Activated CD8-positive, alpha-beta memory T cell treated with anti-CD3 and anti-CD28 coated beads for 48 hours (primary cell): ENCODE data around the gene PRSS50.

ENCODE experiments used
- DNase-seq, 3 experiments: peaks; one replicate each; pipeline ENCODE4 v3.0.0-alpha.2; 2020; ENCODE audit warnings: low read depth in 2 of 3, low spot score in 2 of 3

Gene PRSS50

DNA sequence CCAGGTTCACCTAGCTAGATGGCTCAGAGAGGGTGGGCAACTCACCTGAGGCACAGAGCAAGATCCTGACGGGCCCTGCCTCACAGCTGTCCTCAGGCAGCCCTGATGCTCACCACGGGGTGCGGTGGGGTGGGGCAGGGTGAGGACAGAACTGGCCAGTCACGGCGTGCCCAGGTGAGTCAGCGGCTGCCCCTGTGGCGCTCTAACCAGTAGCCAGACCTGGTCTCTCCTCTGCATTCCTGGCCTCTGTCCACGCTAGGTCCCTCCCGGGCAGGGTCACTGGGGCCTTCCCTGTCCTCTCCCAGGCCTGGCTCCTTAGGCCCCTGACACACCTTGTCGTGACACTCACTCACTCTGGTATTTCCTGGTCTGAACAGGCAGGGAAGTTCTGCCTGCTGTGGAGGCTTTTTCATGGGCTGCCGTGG lies 25.1 kb downstream of the PRSS50 start:
- DNase-seq, result no peak

DNA sequence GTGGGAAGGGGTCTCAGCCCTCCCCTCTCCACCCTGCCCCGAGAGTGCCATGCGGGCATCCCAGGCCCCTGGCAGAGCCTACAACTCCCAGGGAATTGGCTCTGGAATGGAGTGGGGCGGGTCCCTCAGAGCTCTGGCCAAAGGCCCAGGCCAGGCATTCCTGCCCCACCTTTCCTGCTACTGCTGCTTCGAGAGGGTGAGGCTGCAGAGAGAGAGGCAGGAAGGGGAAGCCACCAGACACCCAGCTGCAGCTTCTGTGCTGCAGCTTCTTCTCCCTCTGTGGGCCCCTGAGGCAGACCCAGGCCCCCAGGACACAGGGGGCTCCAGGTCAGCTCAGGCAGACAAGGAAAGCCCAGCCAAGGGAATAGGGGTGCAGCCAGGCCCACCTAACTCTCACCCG lies 26.9 kb downstream of the PRSS50 start:
- no peak for DNase-seq

DNA sequence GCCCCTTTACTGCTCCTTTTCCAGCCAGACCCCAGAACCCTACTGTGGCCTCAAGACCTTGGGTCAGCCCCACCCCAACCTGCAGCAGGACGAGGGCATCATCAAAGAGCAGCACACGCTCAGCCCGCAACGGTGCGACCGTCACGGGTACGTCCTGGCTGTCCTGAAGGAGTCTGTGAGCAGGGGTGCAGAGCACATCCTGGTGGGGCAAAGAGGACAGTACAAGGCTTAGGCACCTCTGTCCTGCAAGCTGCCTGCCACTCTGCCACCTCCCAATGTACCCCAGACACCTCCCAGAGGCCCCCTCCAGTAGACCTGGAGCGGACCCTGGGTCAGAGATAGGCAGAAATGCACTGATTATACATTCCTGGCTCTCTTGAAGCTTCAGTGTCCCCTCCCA lies 32.2 kb downstream of the PRSS50 start:
- no peak for DNase-seq

DNA sequence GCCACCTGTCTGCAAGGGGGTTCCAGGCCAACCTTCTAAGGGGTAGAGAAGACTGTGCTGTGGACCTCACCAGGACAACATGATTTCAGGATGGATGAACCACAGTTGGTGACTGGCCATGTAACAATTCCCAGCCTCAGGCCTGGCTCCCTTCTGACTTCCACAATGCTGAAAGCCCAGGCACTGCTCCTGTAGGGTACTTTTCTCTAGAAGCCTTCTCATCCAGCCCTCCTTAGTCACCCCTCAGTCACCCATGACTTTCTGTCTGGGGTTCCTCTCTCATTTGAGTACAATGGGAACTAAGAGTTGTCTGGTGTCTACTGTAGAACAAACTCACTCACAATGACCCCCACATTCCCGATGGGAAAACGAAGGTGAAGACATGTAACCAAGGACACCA lies 32.8 kb downstream of the PRSS50 start:
- DNase-seq, result no peak

DNA sequence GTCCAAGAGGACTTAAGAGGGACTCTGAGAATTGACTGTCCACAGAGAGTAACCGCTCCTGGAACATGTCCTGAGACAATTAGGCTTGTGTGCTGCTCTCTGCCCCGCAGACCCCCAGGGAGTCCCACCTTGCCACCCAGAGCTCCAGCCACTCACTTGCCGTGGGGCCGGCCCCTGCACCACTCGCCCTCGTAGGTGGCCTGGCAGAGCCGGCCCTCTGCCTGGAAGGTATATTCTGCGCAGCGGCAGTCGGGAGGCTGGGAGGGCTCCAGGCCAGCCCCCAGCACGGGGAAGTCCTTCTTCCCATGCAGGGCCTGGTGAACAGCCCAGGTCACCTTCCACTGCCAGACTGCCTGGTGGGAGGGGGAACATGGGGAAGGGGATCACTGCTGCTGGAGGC lies 34.7 kb downstream of the PRSS50 start:
- no peak for DNase-seq

DNA sequence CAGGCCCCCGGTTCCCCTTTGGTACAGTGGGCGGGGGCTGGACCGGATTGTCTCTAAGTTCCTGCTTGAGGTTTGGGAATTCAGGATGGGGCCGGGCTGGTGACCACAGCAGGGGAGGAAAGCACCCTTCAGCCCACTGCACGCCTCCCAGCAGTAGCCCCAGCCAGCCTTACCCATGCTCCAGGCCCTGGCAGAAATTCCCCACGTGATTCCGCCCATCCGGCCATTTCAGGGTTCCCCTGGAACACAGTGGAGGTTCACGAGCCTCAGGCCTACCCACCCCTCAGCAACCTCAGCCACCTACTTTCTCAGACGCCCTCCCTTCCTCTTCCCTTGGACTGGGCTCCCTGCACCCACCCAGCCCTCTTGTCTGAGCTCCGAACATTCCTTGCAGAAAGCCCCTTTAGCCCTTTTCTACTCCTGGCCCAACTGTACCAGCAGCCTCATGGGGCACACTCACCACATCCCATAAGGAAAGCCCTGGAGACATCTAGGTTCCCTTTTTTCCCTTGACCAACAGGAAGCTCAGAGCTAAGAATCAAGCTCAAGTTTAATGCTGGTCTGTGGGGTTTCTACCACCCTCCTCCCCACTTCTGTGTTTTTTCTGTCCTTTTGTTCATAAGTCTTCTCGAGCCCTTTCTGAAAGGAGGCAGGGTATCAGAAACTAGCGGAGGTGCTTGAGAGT lies 35.7 kb downstream of the PRSS50 start:
- DNase-seq, result no peak

DNA sequence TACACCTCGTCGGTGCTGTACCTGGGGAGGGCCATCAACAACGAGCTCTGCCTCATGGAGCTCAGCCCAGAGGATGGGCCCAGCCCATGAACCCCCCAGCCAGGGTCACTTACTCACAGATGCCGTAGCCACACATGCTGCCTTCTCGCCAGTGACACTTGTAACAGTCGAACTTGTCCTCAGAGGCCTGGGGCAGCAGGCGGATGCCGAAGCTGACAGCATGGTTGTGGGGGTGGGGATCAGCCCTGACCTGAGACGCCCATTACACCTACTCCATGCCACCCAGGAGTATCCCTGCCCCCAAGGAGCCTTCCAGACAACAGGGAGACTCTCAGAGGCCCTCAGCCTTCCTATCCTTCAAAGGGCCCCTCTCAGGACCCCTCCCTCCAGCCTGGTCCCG lies 36.3 kb downstream of the PRSS50 start:
- DNase-seq, result no peak

DNA sequence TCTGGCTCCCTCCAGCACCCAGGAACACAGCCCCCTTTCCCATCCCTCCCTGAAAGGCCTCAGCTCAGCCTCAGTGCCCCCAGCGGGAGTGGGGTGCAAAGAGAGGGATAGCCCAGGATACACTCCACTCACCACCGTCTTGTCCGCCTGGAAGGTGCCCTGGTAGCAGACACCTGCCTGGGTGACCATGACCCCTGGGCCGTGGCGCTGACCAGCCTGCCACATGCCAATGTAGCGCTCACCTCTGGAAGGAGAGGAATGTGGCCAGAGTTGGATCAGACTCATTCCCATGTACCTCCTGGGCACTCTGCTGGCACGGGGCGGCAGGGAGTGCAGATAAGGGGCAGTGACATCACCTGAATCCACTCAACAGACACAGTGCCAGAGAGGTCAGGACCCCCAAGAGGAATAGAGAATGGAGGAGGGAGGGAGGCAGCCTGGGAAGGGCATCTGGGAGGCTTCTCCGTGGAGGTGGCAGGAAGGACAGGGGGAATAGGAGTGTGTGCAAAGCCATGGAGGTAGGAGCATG lies 37.3 kb downstream of the PRSS50 start:
- DNase-seq, result no peak

DNA sequence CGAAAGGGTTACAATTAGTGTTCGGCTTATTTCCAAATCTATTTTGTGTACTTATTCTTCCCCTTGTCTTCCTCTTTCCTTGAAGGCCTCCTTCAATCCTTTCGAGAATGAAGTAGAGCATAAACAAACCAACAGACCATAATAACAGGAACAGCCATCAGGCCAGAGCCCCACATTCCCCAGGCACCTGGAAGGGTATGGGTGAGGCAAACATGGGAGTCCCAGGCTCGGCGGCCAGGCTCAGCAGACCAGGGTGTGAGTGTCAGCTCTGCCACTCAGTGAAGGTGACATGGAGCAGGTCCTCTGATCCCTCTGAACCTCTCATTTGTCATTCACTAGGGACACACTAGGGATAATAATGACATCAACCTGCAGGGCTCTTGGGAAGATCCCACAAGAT lies 38.0 kb downstream of the PRSS50 start:
- DNase-seq, result no peak

DNA sequence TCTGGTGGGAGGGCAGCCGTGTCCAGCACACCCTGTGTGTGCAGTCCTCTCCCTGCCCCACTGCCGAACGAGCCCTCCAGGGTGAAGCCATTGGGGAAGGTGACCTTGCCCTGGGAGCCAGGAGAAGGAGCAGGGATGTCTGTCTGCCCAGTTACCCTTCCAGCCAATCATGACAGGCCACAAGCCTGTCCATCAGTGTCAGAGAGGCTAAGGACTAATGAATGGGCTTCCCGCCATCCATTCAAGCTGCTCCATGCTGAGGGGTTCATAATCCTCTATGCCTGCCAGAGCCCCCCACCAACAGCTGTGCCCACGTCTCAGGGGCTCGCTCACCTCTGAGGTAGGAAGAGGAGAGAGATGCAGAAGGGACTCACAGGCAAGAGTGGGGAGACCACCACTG lies 39.4 kb downstream of the PRSS50 start:
- DNase-seq, result no peak

DNA sequence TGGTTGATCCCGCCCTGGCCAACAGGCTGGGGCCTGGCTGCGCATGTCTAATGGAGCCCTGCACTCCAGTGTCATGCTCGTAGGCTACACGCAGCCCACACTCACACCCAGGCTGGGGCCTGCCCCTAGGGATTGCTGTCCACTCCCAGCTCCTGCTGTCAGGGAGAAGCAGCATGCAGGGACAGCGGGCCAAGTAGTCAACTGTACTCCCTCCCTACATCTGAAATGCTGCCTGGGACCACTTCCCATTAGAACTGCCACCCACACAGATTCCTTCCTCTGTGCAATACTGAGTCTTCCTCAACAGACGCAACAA lies 40.3 kb downstream of the PRSS50 start:
- no peak for DNase-seq

DNA sequence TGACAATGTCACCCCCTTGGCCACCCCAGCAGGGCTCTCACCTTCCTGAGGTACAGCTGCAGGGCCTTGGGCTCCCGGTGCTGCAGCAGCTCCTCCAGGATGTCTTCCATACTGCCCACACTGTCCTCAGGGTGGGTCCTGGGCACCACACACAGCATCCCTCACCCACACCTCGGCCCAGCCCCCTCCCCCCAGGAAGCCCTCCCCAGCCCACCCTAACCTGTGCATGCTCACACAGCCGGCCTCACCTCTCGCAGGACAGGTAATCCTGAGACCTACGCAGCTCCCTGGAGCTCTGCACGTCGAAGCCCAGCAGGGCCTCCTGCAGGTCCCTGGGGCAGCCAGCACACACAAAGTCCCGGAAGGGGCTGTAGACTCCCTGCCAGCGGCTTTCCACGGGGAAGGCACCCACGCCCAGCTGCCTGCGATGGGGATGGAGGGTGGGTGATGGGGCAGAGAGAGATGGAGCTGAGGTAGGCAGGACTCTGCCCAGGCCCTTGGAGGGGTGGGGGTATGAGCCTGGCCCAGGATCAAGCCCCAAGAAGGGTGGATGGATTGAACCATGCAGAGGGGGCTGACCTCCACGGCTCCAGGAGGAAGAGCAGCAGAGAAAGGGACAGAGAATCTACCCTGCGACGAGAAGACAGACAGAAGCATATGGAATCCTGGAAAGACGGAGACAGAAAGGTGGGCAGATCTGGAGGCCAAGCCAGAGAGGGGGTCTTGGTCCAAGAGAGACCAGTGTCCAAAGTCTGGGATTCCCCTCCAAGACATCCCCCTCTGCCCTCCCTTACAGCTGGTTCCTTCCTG lies 40.9 kb downstream of the PRSS50 start:
- no peak for DNase-seq

DNA sequence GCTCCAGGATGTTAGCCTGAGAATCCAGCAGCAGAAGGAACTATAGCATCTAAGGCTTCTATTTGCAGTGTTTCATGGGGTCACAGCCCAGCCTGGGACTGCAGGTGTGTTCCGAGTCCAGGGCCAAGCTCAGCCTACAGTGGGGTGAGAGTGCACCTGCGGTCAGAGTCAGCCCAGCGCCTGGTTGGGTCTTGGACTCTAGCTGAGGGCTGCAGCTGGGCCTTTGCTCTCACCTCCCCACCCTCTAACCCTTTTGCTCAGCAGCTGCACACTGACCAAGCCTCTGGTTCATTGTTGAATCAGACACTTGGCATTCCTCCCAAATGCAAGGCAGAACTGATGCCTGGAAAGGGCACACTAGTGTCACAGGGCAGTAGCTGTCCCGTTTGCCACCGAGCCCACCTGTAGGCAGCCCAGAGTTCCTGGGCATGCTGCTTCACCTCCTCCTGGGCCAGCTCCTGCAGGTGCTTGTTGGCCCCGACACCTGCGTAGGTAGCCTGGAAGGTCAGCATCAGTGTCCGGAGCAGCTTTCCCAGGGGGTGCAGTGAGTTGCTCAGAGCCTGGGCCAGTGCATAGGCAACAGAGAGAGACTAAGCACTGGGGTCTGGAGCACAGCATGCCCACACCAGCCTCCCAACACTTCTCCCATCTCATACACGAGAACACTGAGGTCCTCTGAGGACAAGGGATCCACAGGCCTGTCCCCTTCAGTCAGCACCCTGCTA lies 41.7 kb downstream of the PRSS50 start:
- DNase-seq, result no peak

DNA sequence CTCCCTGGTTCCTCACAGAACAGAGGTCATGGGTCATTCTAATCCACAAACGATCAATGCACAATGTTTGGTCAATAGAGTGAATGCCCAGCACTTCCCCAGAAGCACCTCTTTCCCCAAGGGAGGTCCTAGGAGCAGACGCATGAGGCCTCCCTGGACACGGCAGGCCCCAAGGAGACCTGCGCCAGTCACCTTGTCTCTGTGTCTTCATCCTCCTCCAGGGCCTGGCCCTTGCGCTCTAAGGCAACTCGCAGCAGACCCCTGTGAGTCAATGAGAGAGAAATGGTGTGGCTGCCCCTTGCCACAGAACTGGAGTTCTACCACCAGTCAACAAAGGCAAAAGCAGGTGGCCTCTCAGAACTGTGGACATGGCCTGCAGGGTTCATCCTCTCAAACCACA lies 42.2 kb downstream of the PRSS50 start:
- DNase-seq, result no peak

DNA sequence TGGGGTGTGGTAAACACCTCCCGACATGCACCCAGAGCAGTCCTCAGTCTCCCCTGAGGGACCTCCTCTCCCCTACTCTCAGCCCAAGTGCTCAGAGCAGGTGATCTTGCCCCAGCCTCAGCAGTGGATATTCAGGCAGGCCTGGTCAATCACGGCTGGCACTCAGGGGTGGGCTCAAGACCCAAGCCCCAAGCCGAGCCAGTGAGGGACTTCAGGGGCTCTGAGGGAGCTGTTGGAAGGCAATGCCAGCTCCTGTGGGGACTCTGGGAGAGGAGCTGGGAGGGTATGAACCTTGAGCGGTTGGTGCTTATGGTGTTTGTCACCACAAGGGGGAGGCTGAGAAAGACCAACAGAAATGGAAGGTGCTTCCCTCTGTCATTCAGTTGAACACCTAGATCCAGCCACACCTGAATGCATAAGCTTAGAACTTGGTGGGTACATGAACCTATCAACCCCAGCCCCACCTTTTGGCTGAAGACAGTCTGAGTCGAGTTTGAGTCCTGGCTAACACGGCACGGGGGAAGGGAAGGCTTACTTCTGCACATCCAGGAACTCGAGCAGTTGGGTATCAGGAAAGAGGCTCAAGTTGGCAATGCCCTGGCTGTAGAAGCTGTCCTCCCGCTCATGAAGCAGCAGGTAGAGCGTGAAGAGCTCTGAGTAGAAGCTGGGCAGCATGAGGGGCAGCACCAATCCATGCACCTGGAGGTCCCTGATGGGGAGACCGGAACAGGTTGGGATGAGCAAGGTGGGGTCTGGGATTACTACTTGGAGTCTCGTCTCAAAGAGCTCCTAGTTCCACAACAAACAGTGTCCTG lies 43.4 kb downstream of the PRSS50 start:
- DNase-seq, result no peak

DNA sequence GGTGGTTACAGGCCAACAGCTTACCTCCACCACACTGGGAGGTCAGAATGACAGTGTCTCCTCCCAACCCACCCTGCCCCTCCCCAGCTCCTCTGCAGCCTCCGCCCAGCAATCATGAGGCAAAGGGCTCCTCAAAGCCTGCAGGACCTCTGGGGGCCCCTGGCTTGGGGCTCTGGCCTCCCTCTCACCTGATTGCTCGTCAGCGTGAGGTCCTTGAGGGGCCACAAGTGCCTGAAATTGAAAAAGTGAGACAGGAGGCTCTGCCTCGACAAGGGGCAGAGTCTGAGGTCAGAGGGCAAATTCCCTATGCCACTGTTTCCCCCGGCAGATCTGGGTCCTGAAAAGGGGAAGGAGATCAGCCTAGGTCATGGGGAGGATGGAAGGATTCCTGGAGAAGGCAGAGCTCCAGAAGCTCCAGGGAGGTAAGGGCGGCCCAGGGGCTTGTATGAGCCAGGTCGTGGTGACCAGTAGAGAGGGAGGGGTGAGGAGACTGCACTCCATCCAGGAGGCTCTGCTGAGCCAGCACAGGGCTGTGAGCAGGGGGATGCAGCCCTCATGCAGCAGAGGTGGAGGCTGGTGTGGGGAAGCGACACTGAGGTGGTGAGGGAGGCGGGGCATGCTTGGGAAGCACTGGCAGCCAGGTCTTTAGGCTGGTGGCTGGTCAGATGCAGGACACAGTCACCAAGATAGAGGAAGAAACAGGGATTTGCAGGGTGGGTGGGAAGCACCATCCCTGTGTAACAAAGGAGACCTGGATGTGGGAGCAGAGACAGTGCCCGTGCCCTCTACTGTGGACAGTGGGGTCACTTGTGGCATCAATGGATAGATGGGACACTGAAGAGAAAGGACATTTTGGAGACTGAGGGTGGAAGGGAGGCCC lies 44.3 kb downstream of the PRSS50 start:
- DNase-seq, result no peak

DNA sequence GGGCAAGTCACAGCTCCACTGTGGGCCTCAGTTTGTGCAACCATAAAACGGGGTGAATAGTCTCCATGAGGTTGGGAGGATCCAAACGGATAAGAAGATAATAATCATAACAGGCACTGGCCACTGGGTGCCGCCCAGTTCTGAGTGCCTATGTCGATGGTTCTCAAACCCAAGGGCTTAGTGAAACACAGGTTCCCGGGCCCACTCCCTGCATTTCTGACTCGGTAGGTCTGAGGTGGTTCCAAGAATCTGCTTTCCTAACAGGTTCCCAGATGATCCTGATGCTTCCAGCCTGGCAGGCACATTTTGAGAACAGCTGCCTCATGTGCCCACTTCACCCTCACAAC lies 45.3 kb downstream of the PRSS50 start:
- DNase-seq, result no peak

DNA sequence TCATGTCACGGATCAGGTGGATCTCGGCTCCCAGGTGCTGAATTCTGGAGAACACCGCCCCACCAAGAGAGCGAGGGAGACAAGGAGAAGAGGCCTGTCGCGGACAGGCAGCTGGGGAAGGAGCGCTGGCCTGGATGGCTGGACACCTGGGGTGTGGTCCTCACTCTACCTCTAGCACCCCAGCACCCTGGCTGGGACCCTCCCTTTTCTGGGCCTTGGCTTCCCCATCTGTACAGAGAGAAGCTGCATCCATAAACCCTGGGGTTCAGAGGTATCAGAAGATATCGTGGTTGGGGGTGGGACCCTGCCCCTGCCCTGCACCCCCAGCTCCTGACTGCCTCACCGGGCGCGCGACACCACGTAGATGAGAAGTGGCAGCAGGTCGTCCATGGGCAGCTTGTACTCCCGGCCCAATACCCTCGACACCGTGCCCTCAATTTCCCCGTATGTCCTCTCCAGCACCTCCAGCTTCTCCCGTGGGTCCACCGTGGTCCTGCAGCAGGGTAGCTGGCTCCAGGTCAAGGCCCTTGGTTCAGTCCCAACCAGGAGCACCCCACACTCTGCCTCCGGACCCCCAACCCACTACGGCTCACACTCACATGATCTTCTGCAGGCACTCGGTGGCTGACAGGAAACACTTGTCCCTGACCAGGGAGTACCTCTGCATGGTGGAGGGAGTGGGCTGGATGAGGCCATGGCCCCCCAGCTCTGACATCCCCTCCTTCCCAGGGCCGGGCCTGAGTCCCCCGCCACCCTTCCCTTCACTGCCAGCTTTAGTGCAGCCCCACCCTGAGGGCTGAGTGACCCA lies 45.9 kb downstream of the PRSS50 start:
- DNase-seq, result no peak

DNA sequence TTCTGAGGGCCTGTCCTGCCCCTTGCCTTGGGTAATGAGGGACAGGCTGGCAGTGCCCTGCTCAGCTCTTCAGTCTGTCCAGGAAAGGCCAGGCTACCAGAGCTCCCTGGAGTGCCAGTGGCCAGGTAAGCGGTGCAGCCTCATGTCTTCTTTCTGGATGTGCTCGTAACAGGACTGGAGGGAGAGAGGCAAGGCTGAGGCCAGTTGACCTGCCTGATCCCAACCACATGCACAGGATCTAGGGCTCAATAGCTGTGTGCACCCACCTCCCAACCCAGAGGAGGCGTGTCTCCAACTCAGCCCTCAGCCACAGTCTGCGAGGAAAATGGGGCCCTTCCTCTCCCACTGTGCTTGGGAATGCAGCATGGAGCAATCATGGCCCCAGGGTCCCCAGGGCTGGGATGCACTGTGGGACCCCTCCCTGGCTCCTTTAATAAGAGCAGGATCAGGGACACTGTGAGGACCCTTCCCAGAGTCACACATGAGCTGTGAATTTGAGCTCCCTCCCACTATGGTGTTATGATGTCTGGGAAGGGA lies 46.7 kb downstream of the PRSS50 start:
- DNase-seq, result no peak
